KMS-11 (cell line): ENCODE measurements around the gene NPHP4.

Source experiments
- H2AFZ ChIP-seq: fragments of 200-600 bp; sonication (generic); 2 replicates; pipeline ENCODE4 v1.6.1; 2016; ENCODE audit warnings: antibody characterized with exemption, mixed run types, low read depth
- H3K27ac ChIP-seq: fragments of 200-600 bp; sonication (generic); 2 replicates; pipeline ENCODE4 v1.6.1; 2016; ENCODE audit warnings: mild to moderate bottlenecking, mixed run types
- H3K27me3 ChIP-seq: fragments of 200-600 bp; sonication (generic); 2 replicates; pipeline ENCODE4 v1.6.1; 2017; ENCODE audit warnings: mild to moderate bottlenecking, low read depth, mixed run types, moderate library complexity; ENCODE audit not compliant: insufficient read depth
- H3K36me3 ChIP-seq: fragments of 200-600 bp; sonication (generic); 2 replicates; pipeline ENCODE4 v1.6.1; 2017; ENCODE audit warnings: mild to moderate bottlenecking, mixed run types; ENCODE audit not compliant: insufficient read depth
- H3K4me1 ChIP-seq: fragments of 200-600 bp; sonication (generic); 2 replicates; pipeline ENCODE4 v1.6.1; 2016; ENCODE audit warnings: mild to moderate bottlenecking, low read depth, mixed run types; ENCODE audit not compliant: poor library complexity, severe bottlenecking
- H3K4me2 ChIP-seq: fragments of 200-600 bp; sonication (generic); 2 replicates; pipeline ENCODE4 v1.7.0; 2016; ENCODE audit warnings: mild to moderate bottlenecking, mixed run types
- H3K4me3 ChIP-seq: fragments of 200-600 bp; sonication (generic); IDR thresholded peaks from 2 replicates; pipeline ENCODE4 v1.6.1; 2017; ENCODE audit warnings: low read depth, low read length, mixed read lengths; ENCODE audit not compliant: insufficient read depth
- H3K79me2 ChIP-seq: fragments of 200-600 bp; sonication (generic); 2 replicates; pipeline ENCODE4 v1.6.1; 2016; ENCODE audit warnings: low read depth, mixed run types; ENCODE audit not compliant: insufficient read depth
- H3K9ac ChIP-seq: fragments of 200-600 bp; sonication (generic); 2 replicates; pipeline ENCODE4 v1.6.1; 2016; ENCODE audit warnings: mild to moderate bottlenecking, mixed run types
- H4K20me1 ChIP-seq: fragments of 200-600 bp; sonication (generic); 2 replicates; pipeline ENCODE4 v1.6.1; 2016; ENCODE audit warnings: mild to moderate bottlenecking, mixed run types; ENCODE audit not compliant: insufficient read depth
- TF ChIP-seq, protein P1 (sequence below): fragments of 200-600 bp; sonication (generic); conservative IDR thresholded peaks from 2 replicates; pipeline ENCODE4 v1.6.1; 2017; ENCODE audit warnings: low read depth, mild to moderate bottlenecking, antibody characterized with exemption, low read length, moderate library complexity, mixed read lengths

The NPHP4 gene

DNA sequence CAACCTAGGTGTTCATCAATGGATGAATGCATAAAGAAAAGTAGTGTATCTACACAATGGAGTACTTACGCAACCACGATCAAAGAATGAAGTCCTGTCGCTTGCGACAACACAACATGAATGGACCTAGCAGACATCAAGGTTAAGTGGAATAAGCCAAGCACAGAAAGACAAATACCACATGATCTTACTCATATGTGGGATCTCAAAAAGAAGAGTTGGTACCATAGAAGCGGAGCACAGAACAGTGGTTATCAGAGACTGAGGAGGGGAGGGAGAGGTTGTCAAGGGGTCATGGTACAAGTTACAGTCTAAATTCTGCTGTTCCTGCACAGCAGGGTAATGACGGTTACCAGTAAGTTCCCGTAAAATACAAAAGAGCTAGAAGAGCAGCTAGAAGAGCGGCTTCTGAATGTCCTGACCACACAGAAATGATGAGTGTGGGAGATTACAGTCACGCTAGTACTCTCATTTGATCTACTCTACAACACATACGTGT, 36.7 kb downstream of the NPHP4 start:
- H3K36me3 ChIP-seq = peaks cover 3% of the 10 kb centered on the region; the same call in 1 of the 2 replicates
- H3K9ac ChIP-seq = no peak overlapping the region
- H3K79me2 ChIP-seq = no peaks in the 10 kb centered on the region
- no peak overlapping the region for H3K27ac ChIP-seq
- no peaks in the 10 kb centered on the region for H3K4me1 ChIP-seq
- no peaks in the 10 kb centered on the region for H3K27me3 ChIP-seq
- TF ChIP-seq, protein P1, sequence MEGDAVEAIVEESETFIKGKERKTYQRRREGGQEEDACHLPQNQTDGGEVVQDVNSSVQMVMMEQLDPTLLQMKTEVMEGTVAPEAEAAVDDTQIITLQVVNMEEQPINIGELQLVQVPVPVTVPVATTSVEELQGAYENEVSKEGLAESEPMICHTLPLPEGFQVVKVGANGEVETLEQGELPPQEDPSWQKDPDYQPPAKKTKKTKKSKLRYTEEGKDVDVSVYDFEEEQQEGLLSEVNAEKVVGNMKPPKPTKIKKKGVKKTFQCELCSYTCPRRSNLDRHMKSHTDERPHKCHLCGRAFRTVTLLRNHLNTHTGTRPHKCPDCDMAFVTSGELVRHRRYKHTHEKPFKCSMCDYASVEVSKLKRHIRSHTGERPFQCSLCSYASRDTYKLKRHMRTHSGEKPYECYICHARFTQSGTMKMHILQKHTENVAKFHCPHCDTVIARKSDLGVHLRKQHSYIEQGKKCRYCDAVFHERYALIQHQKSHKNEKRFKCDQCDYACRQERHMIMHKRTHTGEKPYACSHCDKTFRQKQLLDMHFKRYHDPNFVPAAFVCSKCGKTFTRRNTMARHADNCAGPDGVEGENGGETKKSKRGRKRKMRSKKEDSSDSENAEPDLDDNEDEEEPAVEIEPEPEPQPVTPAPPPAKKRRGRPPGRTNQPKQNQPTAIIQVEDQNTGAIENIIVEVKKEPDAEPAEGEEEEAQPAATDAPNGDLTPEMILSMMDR = no peak
- no peak overlapping the region for H3K4me3 ChIP-seq
- H3K4me2 ChIP-seq = no peak overlapping the region
- no peaks in the 10 kb centered on the region for H4K20me1 ChIP-seq
- no peak overlapping the region for H2AFZ ChIP-seq

DNA sequence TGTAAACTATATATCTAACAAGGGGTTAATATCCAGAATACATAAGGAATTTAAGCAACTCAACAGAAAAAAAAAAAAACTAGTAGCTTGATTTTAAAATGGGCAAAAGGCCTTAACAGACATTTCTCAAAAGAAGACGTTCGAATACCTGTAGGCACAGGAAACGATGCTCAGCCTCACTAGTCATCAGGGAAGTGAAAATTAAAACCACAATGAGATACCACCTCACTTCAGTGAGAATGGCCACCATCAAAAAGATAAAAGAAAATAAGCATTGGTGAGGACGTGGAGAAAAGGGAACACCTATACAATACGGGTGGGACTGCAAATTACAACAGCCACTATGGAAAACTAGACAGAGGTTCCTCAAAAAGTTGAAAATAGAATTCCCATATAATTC, 37.3 kb downstream of the NPHP4 start:
- no peaks in the 10 kb centered on the region for H3K4me1 ChIP-seq
- no peak overlapping the region for H3K4me2 ChIP-seq
- no peaks in the 10 kb centered on the region for H4K20me1 ChIP-seq
- TF ChIP-seq, protein P1 = no peak
- no peak overlapping the region for H3K27ac ChIP-seq
- H3K4me3 ChIP-seq = no peak overlapping the region
- no peak overlapping the region for H2AFZ ChIP-seq
- no peaks in the 10 kb centered on the region for H3K27me3 ChIP-seq
- H3K9ac ChIP-seq = no peak overlapping the region
- H3K36me3 ChIP-seq = peaks cover 3% of the 10 kb centered on the region; the same call in 1 of the 2 replicates
- no peaks in the 10 kb centered on the region for H3K79me2 ChIP-seq

DNA sequence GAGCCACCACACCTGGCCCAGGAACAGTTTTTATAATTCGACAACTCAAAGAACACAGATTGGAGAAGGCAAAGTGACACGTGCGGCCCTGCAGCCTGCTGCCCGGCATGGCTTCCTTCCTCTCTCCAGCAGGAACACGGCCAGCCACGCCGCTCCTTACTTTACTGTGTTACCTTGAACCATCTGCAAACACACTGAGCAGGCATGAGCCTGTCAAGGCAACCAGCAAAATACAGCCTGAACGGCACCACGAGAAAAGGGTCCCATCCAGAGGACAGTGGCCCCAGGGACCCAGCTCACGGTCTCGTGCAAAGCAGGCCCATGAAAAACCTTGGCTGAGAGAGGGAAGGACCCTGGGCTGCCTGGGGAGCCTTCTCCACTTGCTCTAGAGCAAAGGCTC, 38.8 kb downstream of the NPHP4 start:
- Histone ChIP-seq H3K9ac (no peak overlapping the region), H3K4me2 (no peak overlapping the region), H3K36me3 (peaks cover 3% of the 10 kb centered on the region; the same call in 1 of the 2 replicates), H2AFZ (no peak overlapping the region), H3K27ac (no peak overlapping the region), H3K4me3 (no peak overlapping the region), H3K79me2 (no peaks in the 10 kb centered on the region), H3K27me3 (no peaks in the 10 kb centered on the region), H4K20me1 (no peaks in the 10 kb centered on the region), H3K4me1 (no peaks in the 10 kb centered on the region)
- TF ChIP-seq, protein P1 = no peak

DNA sequence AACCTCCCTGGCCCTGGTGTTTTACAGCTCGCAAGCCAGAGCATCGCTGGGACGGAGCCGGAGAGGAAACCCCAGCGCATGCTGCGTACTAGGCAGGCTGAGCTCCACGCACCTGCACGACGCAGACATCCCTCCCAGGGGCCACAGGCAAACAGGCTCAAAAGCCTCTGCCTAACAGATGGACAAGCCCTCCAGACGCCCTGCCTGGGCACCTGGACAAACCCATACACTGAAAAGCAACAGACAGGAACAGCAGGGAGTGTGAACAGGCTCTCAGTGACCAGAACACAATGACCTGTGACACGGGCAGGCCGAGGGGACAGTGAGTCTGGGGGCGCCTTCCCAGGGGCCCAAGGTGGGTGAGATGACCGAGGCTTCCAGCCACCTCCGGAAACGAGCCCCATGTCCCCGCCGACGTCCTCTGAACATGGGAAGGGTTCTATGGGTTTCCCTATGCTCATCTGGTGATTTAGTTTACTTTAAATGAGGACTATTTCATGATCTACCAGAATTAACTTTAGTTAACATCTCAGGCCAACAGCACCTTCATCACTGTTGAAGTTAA, 40.3 kb downstream of the NPHP4 start:
- Histone ChIP-seq H3K4me1 (no peaks in the 10 kb centered on the region), H3K79me2 (no peaks in the 10 kb centered on the region), H3K27me3 (no peaks in the 10 kb centered on the region), H4K20me1 (no peaks in the 10 kb centered on the region), H3K4me2 (no peak overlapping the region), H3K36me3 (peaks cover 3% of the 10 kb centered on the region; the same call in 1 of the 2 replicates), H2AFZ (no peak overlapping the region), H3K4me3 (no peak overlapping the region), H3K9ac (no peak overlapping the region), H3K27ac (no peak overlapping the region)
- TF ChIP-seq, protein P1 = no peak
